Smooth muscle cell (in vitro differentiated cells): Measurements from ENCODE around the gene ITGA7. TPM values are rescaled to one million over a fixed set of nuclear protein-coding genes. Genes with fewer than 3 reads are reported as not detected.

ENCODE experiments used
- DNase-seq: peaks from one replicate; lab custom pipeline; 2025; ENCODE audit not compliant: unreplicated experiment; lab: John Stamatoyannopoulos, UW
- H2AFZ ChIP-seq: fragments of 200-600 bp; sonication (generic); 2 replicates; pipeline ENCODE4 v1.6.0; 2016; ENCODE audit warnings: antibody characterized with exemption, low read depth, mild to moderate bottlenecking
- H3F3A ChIP-seq: fragments of 200-600 bp; sonication (generic); 2 replicates; pipeline ENCODE4 v1.6.0; 2017; ENCODE audit warnings: antibody characterized with exemption, low read depth
- H3K27ac ChIP-seq: fragments of 200-600 bp; sonication (generic); 2 replicates; pipeline ENCODE4 v1.5.1; 2016; ENCODE audit warnings: low read depth, mild to moderate bottlenecking
- H3K27me3 ChIP-seq: fragments of 200-600 bp; sonication (generic); 2 replicates; pipeline ENCODE4 v1.6.1; 2016; ENCODE audit warnings: low read depth, mild to moderate bottlenecking
- H3K36me3 ChIP-seq: fragments of 200-600 bp; sonication (generic); 2 replicates; pipeline ENCODE4 v1.5.1; 2016; ENCODE audit warnings: low read depth
- H3K4me1 ChIP-seq: fragments of 200-600 bp; sonication (generic); 2 replicates; pipeline ENCODE4 v1.5.1; 2016; ENCODE audit warnings: low read depth
- H3K4me2 ChIP-seq: fragments of 200-600 bp; sonication (generic); 2 replicates; pipeline ENCODE4 v1.6.0; 2016; ENCODE audit warnings: mild to moderate bottlenecking
- H3K4me3 ChIP-seq: fragments of 200-600 bp; sonication (generic); 2 replicates; pipeline ENCODE4 v1.5.1; 2016; ENCODE audit warnings: mild to moderate bottlenecking
- H3K79me2 ChIP-seq: fragments of 200-600 bp; sonication (generic); 2 replicates; pipeline ENCODE4 v1.6.0; 2016; ENCODE audit warnings: low read depth, mild to moderate bottlenecking
- H3K9ac ChIP-seq: fragments of 200-600 bp; sonication (generic); 2 replicates; pipeline ENCODE4 v1.6.0; 2016; ENCODE audit warnings: low read depth
- H3K9me3 ChIP-seq: fragments of 200-600 bp; sonication (generic); replicated peaks from 2 replicates; pipeline ENCODE4 v1.5.1; 2016; ENCODE audit warnings: low read depth
- H4K20me1 ChIP-seq: fragments of 200-600 bp; sonication (generic); 2 replicates; pipeline ENCODE4 v1.6.0; 2016; ENCODE audit warnings: low read depth
- CTCF ChIP-seq: fragments of 200-600 bp; sonication (generic); IDR thresholded peaks from 2 replicates; pipeline ENCODE4 v1.5.1; 2017; ENCODE audit warnings: borderline replicate concordance, mild to moderate bottlenecking, antibody characterized with exemption; ENCODE audit not compliant: insufficient read depth, poor library complexity, severe bottlenecking
- WGBS: methylation state at CpG from one replicate; pipeline ENCODE4 v1.1.7; 2016; ENCODE audit warnings: low lambda C conversion rate; 5-methylcytosine and 5-hydroxymethylcytosine counted together
- polyA plus RNA-seq: library from polyadenylated mRNA; unstranded; fragments of >200 nt; fragmentation: Nextera tagmentation; extraction: Ambion mirVana; gene quantifications from 2 replicates; pipeline ENCODE4 v1.2.1, GENCODE V29; 2016
- total RNA-seq: library from RNA; depleted of rRNA; stranded (reverse); fragments of >200 nt; gene quantifications from 2 replicates; pipeline ENCODE4 v1.2.3, GENCODE V29; 2014

ITGA7 gene
- total and polyA plus RNA-seq, 2 experiments from 2014 or later = 0.90 to 1.1 TPM

GRCh38 chr12:55706568-55707218 is 1.0 kb downstream of the ITGA7 start:
- Histone ChIP-seq H3K4me2 (peak overlapping the region; percentile 90), H3K4me3 (peak overlapping the region; percentile 60), H3K27ac (no peak overlapping the region), H3K27me3 (peaks cover 47% of the 10 kb centered on the region), H4K20me1 (no peaks in the 10 kb centered on the region), H2AFZ (no peak overlapping the region), H3K9ac (no peak overlapping the region), H3K9me3 (no peaks in the 10 kb centered on the region), H3F3A (no peaks in the 10 kb centered on the region), H3K4me1 (peaks cover 3% of the 10 kb centered on the region), H3K79me2 (no peaks in the 10 kb centered on the region), H3K36me3 (no peaks in the 10 kb centered on the region)
- WGBS = 68% methylated on average over 2 of the region's 2 CpGs
- no peak for DNase-seq
- no peak for TF ChIP-seq CTCF

GRCh38 chr12:55705782-55706402 is 1.8 kb downstream of the ITGA7 start:
- no peaks in the 10 kb centered on the region for H4K20me1 ChIP-seq
- H3K27ac ChIP-seq = no peak overlapping the region
- peaks cover 3% of the 10 kb centered on the region for H3K4me1 ChIP-seq
- no peaks in the 10 kb centered on the region for H3K9me3 ChIP-seq
- H3F3A ChIP-seq = no peaks in the 10 kb centered on the region
- H2AFZ ChIP-seq = no peak overlapping the region
- no peak overlapping the region for H3K4me2 ChIP-seq
- no peaks in the 10 kb centered on the region for H3K36me3 ChIP-seq
- H3K9ac ChIP-seq = no peak overlapping the region
- 49% methylated on average over 5 of the region's 5 CpGs for WGBS
- DNase-seq = no peak
- H3K27me3 ChIP-seq = peaks cover 44% of the 10 kb centered on the region
- H3K79me2 ChIP-seq = no peaks in the 10 kb centered on the region
- no peak for TF ChIP-seq CTCF
- no peak overlapping the region for H3K4me3 ChIP-seq

GRCh38 chr12:55704824-55705718 is 2.6 kb downstream of the ITGA7 start:
- H3K9ac ChIP-seq = no peak overlapping the region
- peaks cover 3% of the 10 kb centered on the region for H3K4me1 ChIP-seq

More at GRCh38 chr12:55704824-55705718, 2.6 kb downstream of the ITGA7 start:
- Histone ChIP-seq H3K27me3 (peaks cover 36% of the 10 kb centered on the region), H3K4me3 (no peak overlapping the region), H3K36me3 (no peaks in the 10 kb centered on the region), H3K9me3 (no peaks in the 10 kb centered on the region), H3F3A (no peaks in the 10 kb centered on the region), H3K27ac (no peak overlapping the region), H3K79me2 (no peaks in the 10 kb centered on the region), H2AFZ (no peak overlapping the region), H4K20me1 (no peaks in the 10 kb centered on the region), H3K4me2 (no peak overlapping the region)
- 83% methylated on average over 9 of the region's 9 CpGs for WGBS
- TF ChIP-seq CTCF = no peak
- DNase-seq = no peak
